ENCODE results near the gene CAMTA1.

The CAMTA1 gene

GRCh38 chr1:7813677-7814373, 1028.6 kb downstream of the CAMTA1 start:
- H3K4me3 ChIP-seq (ENCODE audit: low read length), result no peak overlapping the region
- no peak for TF ChIP-seq CTCF (conservative IDR thresholded peaks at IDR 0.05; ENCODE audit: low read length)
- no peak for DNase-seq (ENCODE audit: low read depth)
